ENCODE results near the gene DNM3. TPM values are rescaled to one million over a fixed set of nuclear protein-coding genes. Genes with fewer than 3 reads are reported as not detected.

DNM3 gene
- total and polyA plus RNA-seq, 2 of the 8 experiments (the other 6 are each of a cell fraction or from before 2014, with no cell fraction given), result 2.0 to 8.5 TPM

GRCh38 chr1:171819946-171820345, 21.4 kb upstream of the DNM3 start:
- peaks cover 0 to 7% (median 2%) of the 10 kb centered on the region in 4 experiments; a peak in 2 of 7 replicates for H3K4me1 ChIP-seq (replicated peaks in 1 of 4; ENCODE audit: control insufficient read depth in 3 of 4, insufficient read depth in 4 of 4, low read length in 3 of 4)
- no peaks in the 10 kb centered on the region for H3K36me3 ChIP-seq (ENCODE audit: control insufficient read depth in 2 of 4, insufficient read depth in 4 of 4, low read length in 3 of 4)
- no peak overlapping the region for H2BK20ac ChIP-seq (ENCODE audit: low read length)
- no peak overlapping the region for H4K8ac ChIP-seq (ENCODE audit: extremely low read depth, insufficient read depth, low read length)
- POLR2A ChIA-PET (ENCODE audit: partially characterized antibody), result no interaction called here
- no peak overlapping the region for H2BK120ac ChIP-seq (replicated peaks; ENCODE audit: low read depth, low read length)
- no peak for TF ChIP-seq NRF1 (IDR thresholded peaks at IDR 0.05; ENCODE audit: low read depth, low read length)
- no peak overlapping the region for H2BK15ac ChIP-seq (ENCODE audit: low read length)
- FAIRE-seq (no peak), DNase-seq (ENCODE audit: low read depth in 1 of 2, low spot score in 2 of 2) (no peak)
- WGBS, 2 experiments (ENCODE audit: extremely low coverage in 1 of 2, insufficient coverage in 1 of 2, insufficient read length in 1 of 2, insufficient replicate concordance in 2 of 2, low coverage in 1 of 2, low lambda C conversion rate in 2 of 2, missing lambda C conversion rate in 1 of 2), result 64% methylated on average over 2 of the region's 2 CpGs; no CpG with 5 or more reads in 1 of the 2 experiments
- H4K20me1 ChIP-seq (replicated peaks in 1 of 2; ENCODE audit: control insufficient read depth in 1 of 2, insufficient read depth in 2 of 2, low read length in 2 of 2), result no peaks in the 10 kb centered on the region
- H3K79me2 ChIP-seq (ENCODE audit: control insufficient read depth in 1 of 2, insufficient read depth in 2 of 2, low read length in 2 of 2), result no peaks in the 10 kb centered on the region
- no peak overlapping the region for H3K27ac ChIP-seq (ENCODE audit: low read depth, low read length)
- H3K18ac ChIP-seq (ENCODE audit: extremely low read depth, low read length), result no peak overlapping the region
- no peak overlapping the region for H3K4ac ChIP-seq (replicated peaks; ENCODE audit: insufficient read length, low read depth, low read length)
- H3K23ac ChIP-seq (ENCODE audit: insufficient read length), result no peak overlapping the region
- H4K91ac ChIP-seq (replicated peaks; ENCODE audit: insufficient read length, low read length), result no peak overlapping the region
- H3K23me2 ChIP-seq (ENCODE audit: low read depth, low read length), result no peaks in the 10 kb centered on the region; the same call in 1 of the 2 replicates
- no peak overlapping the region for H2AFZ ChIP-seq (ENCODE audit: low read length)
- no peaks in the 10 kb centered on the region for H3K9me3 ChIP-seq (ENCODE audit: insufficient read depth in 2 of 2, low read depth in 1 of 2, low read length in 1 of 2)
- H3K79me1 ChIP-seq (ENCODE audit: low read depth, low read length), result no peaks in the 10 kb centered on the region
- H3K27me3 ChIP-seq (replicated peaks in 1 of 4; ENCODE audit: control insufficient read depth in 3 of 4, extremely low read depth in 1 of 4, insufficient read depth in 3 of 4, low read length in 3 of 4), result no peaks in the 10 kb centered on the region
- H2AK5ac ChIP-seq (ENCODE audit: low read depth, low read length), result no peak overlapping the region
- H2BK12ac ChIP-seq (ENCODE audit: low read depth, low read length), result no peak overlapping the region
- H3K14ac ChIP-seq (ENCODE audit: insufficient read length), result no peak overlapping the region
- H4K5ac ChIP-seq (ENCODE audit: insufficient read length, low read depth, low read length), result no peak overlapping the region
- H3K9ac ChIP-seq (replicated peaks in 1 of 4; ENCODE audit: extremely low read depth in 1 of 4, low read depth in 3 of 4, low read length in 3 of 4), result no peak overlapping the region
- no peak overlapping the region for H3K56ac ChIP-seq (replicated peaks; ENCODE audit: insufficient read length, low read depth, low read length)
- CTCF ChIA-PET (ENCODE audit: partially characterized antibody), result interaction anchor here (0.8 to 8.7 kb wide), 4 partner anchors 13 to 165 kb away, joined by 3 to 92 read pairs (median 22); no protein-coding TSS in a partner anchor
- H3K4me3 ChIP-seq (ENCODE audit: extremely low read depth in 1 of 4, insufficient read depth in 2 of 4, low read depth in 3 of 4, low read length in 4 of 4), result no peak overlapping the region
- no peak overlapping the region for H2BK5ac ChIP-seq (ENCODE audit: low read depth, low read length)
- H3K4me2 ChIP-seq (ENCODE audit: insufficient read depth in 1 of 2, low read depth in 2 of 2, low read length in 2 of 2), result no peak overlapping the region

Data from H1 (cell line).